Measurements from ENCODE around the gene SYNJ1. TPM values are rescaled to one million over a fixed set of nuclear protein-coding genes. Genes with fewer than 3 reads are reported as not detected.
A peak's percentile ranks its signal among the peaks of the same experiment; 100 is the strongest.

The SYNJ1 gene
- total RNA-seq, 2 donors from 2014 or later: 13.7 to 16.1 TPM

GRCh38 chr21:32728848-32729247 is 1.0 kb upstream of the SYNJ1 start:
- H3K27me3 Mint-ChIP-seq: no peaks in the 10 kb centered on the region

DNA sequence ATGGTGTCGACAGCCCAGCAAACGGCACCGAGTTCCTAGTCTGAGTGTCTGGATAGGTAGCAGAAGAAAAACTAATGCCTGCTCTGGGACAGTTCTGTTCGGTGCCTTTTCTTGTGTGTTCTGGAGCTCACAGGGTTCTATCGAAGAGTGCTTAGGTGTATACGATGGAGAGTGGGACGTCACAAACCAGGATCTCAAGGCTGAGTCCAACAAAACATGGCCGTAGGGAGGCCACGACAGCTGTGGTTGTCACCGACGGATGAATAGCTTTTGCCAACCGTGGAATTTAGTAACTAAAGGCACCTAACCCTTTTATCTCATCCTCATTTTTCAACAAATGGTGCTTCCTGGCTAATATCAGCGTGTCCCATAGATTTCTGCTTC is 635 bp upstream of the SYNJ1 start:
- Mint-ChIP-seq H3K27me3 (no peaks in the 10 kb centered on the region), H3K4me1 (peaks cover 27% of the 10 kb centered on the region), H3K36me3 (ENCODE audit: low read depth) (peaks cover 5% of the 10 kb centered on the region), H3K27ac (peak overlapping the region; percentile 83), H3K4me3 (peak overlapping the region; percentile 97)
- H3K9me3 ChIP-seq (ENCODE audit: control insufficient read depth, low read length, poor library complexity, severe bottlenecking): no peaks in the 10 kb centered on the region
- DNase-seq (no peak), ATAC-seq (no peak)

More at GRCh38 chr21:32728848-32729247, 1.0 kb upstream of the SYNJ1 start:
- Mint-ChIP-seq H3K36me3 (ENCODE audit: low read depth) (peaks cover 2% of the 10 kb centered on the region), H3K4me1 (peaks cover 23% of the 10 kb centered on the region), H3K27ac (peak overlapping the region; percentile 83), H3K4me3 (peak overlapping the region; percentile 97)
- H3K9me3 ChIP-seq (ENCODE audit: control insufficient read depth, low read length, poor library complexity, severe bottlenecking): no peaks in the 10 kb centered on the region
- no peak for DNase-seq
- no peak for ATAC-seq

- H3K9me3 ChIP-seq (ENCODE audit: control insufficient read depth, low read length, poor library complexity, severe bottlenecking): no peaks in the 10 kb centered on the region
- H3K4me1 Mint-ChIP-seq: peaks cover 27% of the 10 kb centered on the region
- peak in 2 of 3 donors; percentile 5 to 10 for DNase-seq
- peak overlapping the region; percentile 83 for H3K27ac Mint-ChIP-seq
- peak; percentile 2 for ATAC-seq
- H3K27me3 Mint-ChIP-seq: no peaks in the 10 kb centered on the region
- H3K36me3 Mint-ChIP-seq (ENCODE audit: low read depth): peaks cover 5% of the 10 kb centered on the region
- H3K4me3 Mint-ChIP-seq: peak overlapping the region; percentile 97
Measured at GRCh38 chr21:32726839-32727686, 750 bp downstream of the SYNJ1 start.

DNA sequence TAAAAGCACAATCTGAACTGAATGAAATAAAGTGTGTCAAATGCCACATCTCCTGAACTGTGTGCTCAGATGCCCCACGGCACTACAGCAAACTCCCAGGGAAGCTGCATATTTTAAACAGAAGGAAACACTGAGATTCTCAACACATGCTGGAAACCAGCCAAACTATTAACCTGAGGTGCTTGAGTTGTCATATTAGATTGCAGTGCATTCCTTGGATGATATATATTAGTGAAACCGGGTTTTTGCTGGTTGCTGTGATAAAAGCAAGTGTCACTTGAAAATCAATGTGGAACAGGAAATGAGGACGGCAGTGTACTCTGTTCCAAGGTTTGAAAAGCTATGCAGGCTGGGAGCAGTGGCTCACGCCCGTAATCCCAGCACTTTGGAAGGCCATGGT is 8.7 kb downstream of the SYNJ1 start:
- Mint-ChIP-seq H3K4me1 (peaks cover 30% of the 10 kb centered on the region), H3K27me3 (no peaks in the 10 kb centered on the region), H3K4me3 (peak overlapping the region; percentile 52), H3K27ac (peak overlapping the region; percentile 37), H3K36me3 (ENCODE audit: low read depth) (peaks cover 8% of the 10 kb centered on the region)
- no peaks in the 10 kb centered on the region for H3K9me3 ChIP-seq (ENCODE audit: control insufficient read depth, low read length, poor library complexity, severe bottlenecking)
- DNase-seq: no peak
- ATAC-seq: no peak

GRCh38 chr21:32717851-32718316 is 9.9 kb downstream of the SYNJ1 start:
- no peaks in the 10 kb centered on the region for H3K9me3 ChIP-seq (ENCODE audit: control insufficient read depth, low read length, poor library complexity, severe bottlenecking)
- ATAC-seq (no peak), DNase-seq (no peak)
- Mint-ChIP-seq H3K36me3 (ENCODE audit: low read depth) (peaks cover 5% of the 10 kb centered on the region), H3K4me1 (peaks cover 23% of the 10 kb centered on the region), H3K27me3 (no peaks in the 10 kb centered on the region), H3K4me3 (no peak overlapping the region), H3K27ac (no peak overlapping the region)

GRCh38 chr21:32716486-32716885 is 11.3 kb downstream of the SYNJ1 start:
- Mint-ChIP-seq H3K27ac (no peak overlapping the region), H3K27me3 (no peaks in the 10 kb centered on the region), H3K4me3 (no peak overlapping the region), H3K36me3 (ENCODE audit: low read depth) (peaks cover 5% of the 10 kb centered on the region), H3K4me1 (peaks cover 25% of the 10 kb centered on the region)
- ATAC-seq (no peak), DNase-seq (no peak)
- H3K9me3 ChIP-seq (ENCODE audit: control insufficient read depth, low read length, poor library complexity, severe bottlenecking): no peaks in the 10 kb centered on the region

DNA sequence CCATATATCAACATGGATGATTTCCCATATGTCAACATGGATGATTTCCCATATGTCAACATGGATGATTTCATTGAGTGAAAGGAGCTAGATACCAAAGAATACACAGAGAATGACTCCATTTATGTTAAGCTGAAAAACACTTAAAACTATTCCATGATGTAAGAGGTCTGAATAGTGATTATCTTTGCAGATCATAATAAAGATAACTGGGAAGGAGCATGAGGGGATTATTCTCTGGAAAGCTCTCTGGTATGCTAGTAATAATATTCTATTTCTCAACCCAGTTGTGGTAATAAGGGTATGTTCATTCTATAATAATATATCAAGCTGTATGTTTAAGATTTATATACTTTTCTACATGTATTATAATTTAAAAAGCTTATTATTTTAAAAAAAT is 14.1 kb downstream of the SYNJ1 start:
- H3K9me3 ChIP-seq (ENCODE audit: control insufficient read depth, low read length, poor library complexity, severe bottlenecking): no peaks in the 10 kb centered on the region
- no peak overlapping the region for H3K27ac Mint-ChIP-seq
- peaks cover 3% of the 10 kb centered on the region for H3K36me3 Mint-ChIP-seq (ENCODE audit: low read depth)
- peaks cover 20% of the 10 kb centered on the region for H3K4me1 Mint-ChIP-seq
- no peak for DNase-seq
- no peak for ATAC-seq
- H3K27me3 Mint-ChIP-seq: no peaks in the 10 kb centered on the region
- H3K4me3 Mint-ChIP-seq: no peak overlapping the region

GRCh38 chr21:32712641-32713040 is 15.2 kb downstream of the SYNJ1 start:
- Mint-ChIP-seq H3K36me3 (ENCODE audit: low read depth) (peaks cover 4% of the 10 kb centered on the region), H3K4me3 (no peak overlapping the region), H3K27ac (no peak overlapping the region), H3K4me1 (peaks cover 20% of the 10 kb centered on the region), H3K27me3 (no peaks in the 10 kb centered on the region)
- ATAC-seq (no peak), DNase-seq (no peak)
- no peaks in the 10 kb centered on the region for H3K9me3 ChIP-seq (ENCODE audit: control insufficient read depth, low read length, poor library complexity, severe bottlenecking)

- no peak overlapping the region for H3K27ac Mint-ChIP-seq
- peak; percentile 84 for ATAC-seq
- no peaks in the 10 kb centered on the region for H3K9me3 ChIP-seq (ENCODE audit: control insufficient read depth, low read length, poor library complexity, severe bottlenecking)
- H3K27me3 Mint-ChIP-seq: no peaks in the 10 kb centered on the region
- no peak for DNase-seq
- peaks cover 4% of the 10 kb centered on the region for H3K36me3 Mint-ChIP-seq (ENCODE audit: low read depth)
- H3K4me1 Mint-ChIP-seq: peaks cover 18% of the 10 kb centered on the region
- H3K4me3 Mint-ChIP-seq: peak overlapping the region; percentile 49
Measured at GRCh38 chr21:32712043-32712442, 15.8 kb downstream of the SYNJ1 start.

GRCh38 chr21:32710987-32711386 is 16.8 kb downstream of the SYNJ1 start:
- DNase-seq: no peak
- Mint-ChIP-seq H3K4me1 (peaks cover 18% of the 10 kb centered on the region), H3K27me3 (no peaks in the 10 kb centered on the region), H3K4me3 (no peak overlapping the region), H3K27ac (no peak overlapping the region), H3K36me3 (ENCODE audit: low read depth) (peaks cover 2% of the 10 kb centered on the region)
- no peaks in the 10 kb centered on the region for H3K9me3 ChIP-seq (ENCODE audit: control insufficient read depth, low read length, poor library complexity, severe bottlenecking)
- no peak for ATAC-seq

DNA sequence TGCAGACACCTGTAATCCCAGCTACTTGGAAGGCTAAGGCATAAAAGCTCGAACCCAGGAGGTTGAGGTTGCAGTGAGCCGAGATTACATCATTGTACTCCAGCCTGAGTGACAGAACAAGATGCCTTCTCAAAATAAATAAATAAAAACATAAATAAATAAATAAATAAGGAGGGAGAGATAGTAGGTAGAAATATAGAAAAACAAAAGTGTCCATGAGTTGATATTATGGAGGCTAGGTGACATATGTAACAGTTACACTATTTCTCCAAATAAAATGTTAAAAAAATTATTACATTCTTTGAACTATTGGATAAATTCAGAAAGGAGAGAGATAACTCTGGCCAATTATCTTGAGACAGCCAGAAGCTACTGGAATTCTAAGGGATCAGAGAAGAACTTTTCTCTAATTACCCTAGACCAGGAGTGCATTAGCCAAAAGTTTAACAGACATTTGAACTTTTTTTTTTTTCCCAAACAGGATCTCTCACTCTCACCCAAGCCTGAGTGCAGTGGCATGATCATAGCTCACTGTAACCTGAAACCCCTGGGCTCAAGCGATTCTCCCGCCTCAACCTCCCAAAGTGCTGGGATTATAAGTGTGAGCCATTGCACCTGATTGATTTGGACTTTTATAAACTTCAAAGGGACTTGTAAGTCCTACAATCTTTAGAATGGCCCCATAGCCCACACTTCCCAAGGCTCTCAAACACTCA is 17.6 kb downstream of the SYNJ1 start:
- no peaks in the 10 kb centered on the region for H3K27me3 Mint-ChIP-seq
- H3K9me3 ChIP-seq (ENCODE audit: control insufficient read depth, low read length, poor library complexity, severe bottlenecking): no peaks in the 10 kb centered on the region
- peaks cover 2% of the 10 kb centered on the region for H3K36me3 Mint-ChIP-seq (ENCODE audit: low read depth)
- DNase-seq (no peak), ATAC-seq (no peak)
- no peak overlapping the region for H3K27ac Mint-ChIP-seq
- peaks cover 18% of the 10 kb centered on the region for H3K4me1 Mint-ChIP-seq
- H3K4me3 Mint-ChIP-seq: no peak overlapping the region

DNA sequence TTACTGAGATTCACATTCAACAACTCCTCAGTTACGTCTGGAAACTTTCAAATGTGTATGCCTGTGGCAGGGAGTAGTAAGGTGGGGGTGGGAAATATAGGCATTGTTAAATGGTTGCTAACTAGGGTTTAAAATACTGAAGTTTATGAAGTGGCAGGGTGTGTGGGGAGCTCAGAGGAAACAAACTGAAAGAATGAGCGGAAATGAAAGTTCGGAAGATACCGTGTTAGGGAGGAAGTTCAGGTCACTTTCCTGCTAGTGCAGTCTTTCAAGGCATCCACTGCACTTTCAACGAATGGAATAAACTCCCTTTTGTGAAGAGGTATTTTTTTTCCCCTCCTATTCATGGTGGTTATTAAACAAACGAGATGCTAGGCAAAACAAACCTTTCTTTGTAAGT is 19.7 kb downstream of the SYNJ1 start:
- Mint-ChIP-seq H3K27ac (no peak overlapping the region), H3K4me3 (no peak overlapping the region), H3K36me3 (ENCODE audit: low read depth) (peaks cover 2% of the 10 kb centered on the region), H3K4me1 (peaks cover 20% of the 10 kb centered on the region), H3K27me3 (no peaks in the 10 kb centered on the region)
- DNase-seq (no peak), ATAC-seq (no peak)
- no peaks in the 10 kb centered on the region for H3K9me3 ChIP-seq (ENCODE audit: control insufficient read depth, low read length, poor library complexity, severe bottlenecking)

GRCh38 chr21:32705901-32706300 is 21.9 kb downstream of the SYNJ1 start:
- DNase-seq: no peak
- no peak overlapping the region for H3K27ac Mint-ChIP-seq
- H3K4me3 Mint-ChIP-seq: no peak overlapping the region
- no peak for ATAC-seq
- no peaks in the 10 kb centered on the region for H3K9me3 ChIP-seq (ENCODE audit: control insufficient read depth, low read length, poor library complexity, severe bottlenecking)
- no peaks in the 10 kb centered on the region for H3K27me3 Mint-ChIP-seq
- H3K4me1 Mint-ChIP-seq: peaks cover 22% of the 10 kb centered on the region
- peaks cover 2% of the 10 kb centered on the region for H3K36me3 Mint-ChIP-seq (ENCODE audit: low read depth)

All from T-helper 17 cell (primary cell).